ENCODE data around the gene NPTXR.

DNA sequence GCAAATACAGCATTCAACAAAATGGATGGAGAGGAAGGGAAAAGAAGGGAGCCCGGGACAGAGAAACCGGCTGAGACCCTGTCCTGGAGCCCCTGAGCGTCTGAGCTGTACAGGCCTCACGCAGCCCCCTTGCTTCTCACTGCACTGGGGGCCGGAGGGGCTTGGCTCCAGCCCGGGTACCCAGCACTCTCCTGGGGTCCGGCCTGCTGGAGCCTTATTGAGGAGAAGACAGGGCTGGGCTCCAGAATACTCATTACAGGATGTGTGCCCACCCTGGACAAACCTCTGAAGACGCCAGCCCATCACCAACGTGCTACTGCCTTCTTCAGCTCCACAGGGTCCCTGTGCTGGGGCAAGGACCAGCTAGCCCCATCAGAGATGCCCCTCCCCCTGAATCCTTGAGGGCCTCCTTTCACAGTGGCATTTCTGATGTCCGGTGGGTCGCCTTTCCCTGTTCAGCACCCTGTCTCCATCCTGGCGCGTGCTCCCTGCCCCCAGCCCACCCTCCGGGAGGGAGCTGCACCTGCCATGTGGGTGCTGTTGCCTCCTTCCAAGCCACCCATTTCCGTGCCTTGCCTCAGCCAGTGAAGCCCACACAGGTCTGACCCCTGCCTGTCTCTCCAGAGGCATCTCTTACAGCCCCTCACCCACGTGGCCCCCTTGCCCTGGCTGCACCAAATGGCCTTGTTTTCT, 73.4 kb downstream of the NPTXR start:
- no peak for TF ChIP-seq SIN3A (IDR thresholded peaks at IDR 0.05; ENCODE audit: borderline replicate concordance, insufficient read depth, low read length)
- no peak for TF ChIP-seq POLR2AphosphoS5 (IDR thresholded peaks at IDR 0.05; ENCODE audit: low read depth, low read length)

Measured in PFSK-1 (cell line).